ENCODE data around the gene LZTFL1. TPM values are rescaled to one million over a fixed set of nuclear protein-coding genes. Genes with fewer than 3 reads are reported as not detected.

The LZTFL1 gene
- total and polyA plus RNA-seq, 8 donors = 3.8 to 62.4 (median 8.0) TPM

GRCh38 chr3:45826321-45826720 is 15.6 kb downstream of the LZTFL1 start:
- H3K4me3 ChIP-seq = no peak overlapping the region
- no peaks in the 10 kb centered on the region for H3K27me3 ChIP-seq
- TF ChIP-seq POLR2A (IDR thresholded peaks at IDR 0.05) = no peak
- TF ChIP-seq POLR2AphosphoS5 (IDR thresholded peaks at IDR 0.05) = no peak
- TF ChIP-seq CTCF (IDR thresholded peaks at IDR 0.05) = no peak
- TF ChIP-seq EP300 (IDR thresholded peaks at IDR 0.05) = no peak
- WGBS, 5 donors = 52 to 69% (median 53%) methylated on average over 2 of the region's 2 CpGs
- H3K9me3 ChIP-seq = no peaks in the 10 kb centered on the region
- H3K36me3 ChIP-seq = peaks cover 10 to 97% (median 87%) of the 10 kb centered on the region in 4 donors
- no peaks in the 10 kb centered on the region for H3K4me1 ChIP-seq
- intact Hi-C loops (cut with DNase I; ENCODE audit: low total_unique reads) = no loop called here
- no peak for DNase-seq
- no peak overlapping the region for H3K27ac ChIP-seq

- no peak for DNase-seq
- H3K27ac ChIP-seq = no peak overlapping the region
- WGBS, 5 donors = 89 to 100% (median 97%) methylated on average over 1 of the region's 1 CpG
- H3K4me3 ChIP-seq = no peak overlapping the region
- H3K36me3 ChIP-seq = peaks cover 6 to 56% (median 47%) of the 10 kb centered on the region in 4 donors
- H3K27me3 ChIP-seq = no peaks in the 10 kb centered on the region
- TF ChIP-seq POLR2AphosphoS5 (IDR thresholded peaks at IDR 0.05) (no peak), POLR2A (IDR thresholded peaks at IDR 0.05) (no peak), EP300 (IDR thresholded peaks at IDR 0.05) (no peak), CTCF (IDR thresholded peaks at IDR 0.05) (no peak)
- H3K9me3 ChIP-seq = peaks cover 0 to 6% (median 0%) of the 10 kb centered on the region in 4 donors
- H3K4me1 ChIP-seq = peaks cover 0 to 33% (median 15%) of the 10 kb centered on the region in 4 donors
- intact Hi-C loops (cut with DNase I; ENCODE audit: low total_unique reads) = no loop called here
These were observed 20.8 kb downstream of the LZTFL1 start for GRCh38 chr3:45821127-45821526.

GRCh38 chr3:45819543-45819942 is 22.4 kb downstream of the LZTFL1 start:
- intact Hi-C loops (cut with DNase I; ENCODE audit: low total_unique reads) = no loop called here
- no peak overlapping the region for H3K4me3 ChIP-seq

DNA sequence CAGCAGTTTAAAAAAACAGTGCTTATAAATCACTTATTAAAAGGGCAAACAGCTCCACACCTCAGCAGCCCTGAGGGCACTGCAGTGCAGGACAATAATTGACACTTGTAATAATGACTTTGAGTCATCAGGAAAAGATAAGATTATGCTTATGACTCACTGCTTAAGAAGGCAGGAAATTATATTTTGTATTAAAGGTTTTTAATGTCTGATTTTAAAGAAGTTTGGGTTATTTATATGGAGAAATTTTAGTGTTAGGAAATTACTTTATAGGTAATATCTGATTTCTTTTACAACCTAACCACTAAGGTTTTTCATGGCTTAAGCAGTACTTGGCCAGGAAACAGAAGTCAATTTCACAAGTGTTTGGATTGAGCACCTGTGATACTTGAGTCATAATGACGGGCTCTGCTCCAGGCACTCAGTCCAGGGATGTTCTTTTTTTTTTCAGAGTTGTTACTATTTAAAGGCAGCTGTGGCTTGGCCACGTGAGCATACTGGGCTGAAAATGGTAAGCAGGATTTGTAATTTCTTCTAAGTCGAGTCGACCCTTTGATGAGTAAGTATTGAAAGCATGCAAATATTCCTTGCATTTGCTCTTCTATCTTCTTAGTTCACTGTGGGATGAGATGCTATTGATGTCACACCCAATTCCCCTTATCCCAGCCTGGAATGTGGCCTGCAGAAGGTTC is 23.9 kb downstream of the LZTFL1 start:
- peak; percentile 57 to 58 for DNase-seq
- H3K4me3 ChIP-seq = no peak overlapping the region
- 10 to 20% (median 15%) methylated on average over 4 of the region's 4 CpGs for WGBS, 5 donors
- peaks cover 0 to 6% (median 0%) of the 10 kb centered on the region in 4 donors for H3K9me3 ChIP-seq
- H3K27ac ChIP-seq = peak overlapping the region; percentile 22 to 71 (median 66)
- intact Hi-C loops (cut with DNase I; ENCODE audit: low total_unique reads) = no loop called here
- H3K4me1 ChIP-seq = peaks cover 0 to 36% (median 15%) of the 10 kb centered on the region in 4 donors
- TF ChIP-seq POLR2AphosphoS5 (IDR thresholded peaks at IDR 0.05) (peak; percentile 33 to 57 (median 35)), POLR2A (IDR thresholded peaks at IDR 0.05) (no peak)
- H3K36me3 ChIP-seq = peaks cover 0 to 30% (median 23%) of the 10 kb centered on the region in 4 donors
- H3K27me3 ChIP-seq = no peaks in the 10 kb centered on the region

More at GRCh38 chr3:45819543-45819942, 22.4 kb downstream of the LZTFL1 start:
- no peaks in the 10 kb centered on the region for H3K27me3 ChIP-seq
- TF ChIP-seq CTCF (IDR thresholded peaks at IDR 0.05) (no peak), EP300 (IDR thresholded peaks at IDR 0.05) (no peak), POLR2AphosphoS5 (IDR thresholded peaks at IDR 0.05) (no peak), POLR2A (IDR thresholded peaks at IDR 0.05) (no peak)
- peaks cover 0 to 6% (median 0%) of the 10 kb centered on the region in 4 donors for H3K9me3 ChIP-seq
- DNase-seq = no peak
- peaks cover 0 to 41% (median 32%) of the 10 kb centered on the region in 4 donors for H3K36me3 ChIP-seq
- peak overlapping the region in 2 of 5 donors; percentile 71 for H3K27ac ChIP-seq
- 74 to 91% (median 84%) methylated on average over 2 of the region's 2 CpGs for WGBS, 5 donors
- peaks cover 0 to 36% (median 15%) of the 10 kb centered on the region in 4 donors for H3K4me1 ChIP-seq

DNA sequence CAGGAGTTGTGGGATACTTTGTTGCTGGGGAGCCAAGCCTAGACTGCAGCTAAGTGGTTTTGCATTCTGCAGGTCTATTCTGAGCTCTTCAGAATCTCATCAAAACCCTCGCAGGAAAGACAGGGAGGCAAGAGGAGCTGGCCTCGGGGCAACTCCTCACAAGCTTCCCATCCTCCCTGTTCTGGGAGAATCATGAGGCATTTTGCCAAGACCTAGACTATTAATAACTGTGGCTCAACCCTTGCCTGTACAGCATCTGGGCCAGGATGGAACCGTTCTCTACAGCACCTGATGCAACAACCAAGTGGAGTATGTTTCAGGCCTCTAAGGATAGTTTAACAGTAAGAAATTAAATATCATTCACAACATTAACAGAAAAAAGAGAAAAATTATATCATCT is 25.4 kb downstream of the LZTFL1 start:
- WGBS, 5 donors = 43 to 92% (median 80%) methylated on average over 3 of the region's 3 CpGs
- peaks cover 0 to 36% (median 15%) of the 10 kb centered on the region in 4 donors for H3K4me1 ChIP-seq
- H3K9me3 ChIP-seq = peaks cover 0 to 6% (median 0%) of the 10 kb centered on the region in 4 donors
- no peaks in the 10 kb centered on the region for H3K27me3 ChIP-seq
- peak overlapping the region in 2 of 5 donors; percentile 0 to 71 for H3K27ac ChIP-seq
- no peak for DNase-seq
- intact Hi-C loops (cut with DNase I; ENCODE audit: low total_unique reads) = no loop called here
- peaks cover 0 to 16% (median 8%) of the 10 kb centered on the region in 4 donors for H3K36me3 ChIP-seq
- no peak overlapping the region for H3K4me3 ChIP-seq
- no peak for TF ChIP-seq POLR2A (IDR thresholded peaks at IDR 0.05)
